Measurements from ENCODE around the gene PAM16. TPM values are rescaled to one million over a fixed set of nuclear protein-coding genes. Genes with fewer than 3 reads are reported as not detected.

Gene PAM16
- total RNA-seq, 2 experiments from 2014 or later = 29.7 to 33.9 TPM

GRCh38 chr16:4361944-4362311 lies 10.8 kb upstream of the PAM16 start:
- no peak overlapping the region for H3K27ac Mint-ChIP-seq
- POLR2A ChIA-PET = interaction anchor here (0.6 to 1.3 kb wide), 2 partner anchors 12 to 52 kb away, joined by 3 read pairs; no protein-coding TSS in a partner anchor
- H3K4me1 Mint-ChIP-seq = no peaks in the 10 kb centered on the region
- peaks cover 49% of the 10 kb centered on the region for H3K36me3 Mint-ChIP-seq (ENCODE audit: low read depth)
- DNase-seq = no peak
- no peaks in the 10 kb centered on the region for H3K9me3 Mint-ChIP-seq
- H3K4me3 Mint-ChIP-seq = no peak overlapping the region
- CTCF ChIA-PET = interaction anchor here (1.3 kb wide), 1 partner anchor 108 kb away, joined by 3 read pairs; no protein-coding TSS in a partner anchor
- H3K27me3 Mint-ChIP-seq = no peaks in the 10 kb centered on the region

- CTCF ChIA-PET = interaction anchor here (1.3 kb wide), 1 partner anchor 107 kb away, joined by 3 read pairs; no protein-coding TSS in a partner anchor
- POLR2A ChIA-PET = interaction anchor here (0.6 to 1.3 kb wide), 2 partner anchors 11 to 53 kb away, joined by 3 read pairs; no protein-coding TSS in a partner anchor
Measured at GRCh38 chr16:4361033-4361943, 10.2 kb upstream of the PAM16 start.

DNA sequence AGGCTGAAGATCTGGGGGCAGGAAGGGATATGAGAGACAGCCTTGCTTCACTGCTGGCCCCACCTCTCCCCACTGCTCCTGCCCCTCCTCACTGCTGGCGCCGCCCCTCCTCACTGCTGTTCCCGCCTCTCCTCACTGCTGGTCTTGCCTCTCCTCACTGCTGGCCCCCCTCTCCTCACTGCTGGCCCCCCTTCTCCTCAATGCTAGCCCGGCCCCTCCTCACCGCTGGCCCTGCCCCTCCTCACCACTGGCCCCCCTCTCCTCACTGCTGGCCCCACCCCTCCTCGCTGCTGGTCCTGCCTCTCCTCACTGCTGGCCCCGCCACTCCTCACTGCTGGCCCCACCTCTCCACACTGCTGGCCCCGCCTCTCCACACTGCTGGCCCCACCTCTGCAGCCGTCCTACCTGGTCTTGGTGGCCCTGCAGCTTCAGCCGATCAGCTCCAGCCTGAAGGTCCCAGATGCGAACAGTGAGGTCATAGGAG lies 9.5 kb upstream of the PAM16 start:
- Mint-ChIP-seq H3K4me3 (no peak overlapping the region), H3K9me3 (no peaks in the 10 kb centered on the region), H3K36me3 (ENCODE audit: low read depth) (peaks cover 45% of the 10 kb centered on the region), H3K27ac (no peak overlapping the region), H3K27me3 (no peaks in the 10 kb centered on the region), H3K4me1 (no peaks in the 10 kb centered on the region)
- ChIA-PET CTCF (interaction anchor here (1.3 kb wide), 1 partner anchor 107 kb away, joined by 3 read pairs; no protein-coding TSS in a partner anchor), POLR2A (no interaction called here)
- DNase-seq = no peak

More at GRCh38 chr16:4361033-4361943, 10.2 kb upstream of the PAM16 start:
- H3K4me3 Mint-ChIP-seq = no peak overlapping the region
- H3K27ac Mint-ChIP-seq = no peak overlapping the region
- no peak for DNase-seq
- no peaks in the 10 kb centered on the region for H3K27me3 Mint-ChIP-seq
- no peaks in the 10 kb centered on the region for H3K4me1 Mint-ChIP-seq
- H3K36me3 Mint-ChIP-seq (ENCODE audit: low read depth) = peaks cover 45% of the 10 kb centered on the region
- H3K9me3 Mint-ChIP-seq = no peaks in the 10 kb centered on the region

DNA sequence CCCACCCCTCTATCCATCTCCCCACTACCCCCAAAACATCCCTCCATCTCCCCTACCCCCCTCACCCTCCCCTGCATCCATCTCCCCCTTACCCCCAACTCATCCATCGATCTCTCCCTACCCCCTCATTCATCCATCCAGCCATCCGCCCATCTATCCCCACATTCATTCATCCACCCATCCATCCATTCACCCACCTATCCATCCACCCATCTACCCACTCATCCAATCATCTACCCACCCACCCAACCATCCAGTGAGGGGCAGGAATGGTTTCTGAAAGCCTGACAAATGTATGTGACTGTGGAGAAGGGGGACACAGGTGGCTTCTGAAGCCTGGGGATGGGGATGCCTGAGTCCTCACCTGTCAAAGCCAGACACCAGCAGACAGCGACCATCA lies 8.8 kb upstream of the PAM16 start:
- ChIA-PET POLR2A (interaction anchor here (1.0 kb wide), 1 partner anchor 9 kb away, joined by 3 read pairs; no protein-coding TSS in a partner anchor), CTCF (interaction anchor here (1.0 to 1.7 kb wide), 3 partner anchors 9 to 189 kb away, joined by 3 to 8 read pairs (median 4); partner anchors contain the start of gene PAM16)
- DNase-seq = no peak
- H3K4me1 Mint-ChIP-seq = no peaks in the 10 kb centered on the region
- no peak overlapping the region for H3K4me3 Mint-ChIP-seq
- no peaks in the 10 kb centered on the region for H3K27me3 Mint-ChIP-seq
- H3K27ac Mint-ChIP-seq = no peak overlapping the region
- no peaks in the 10 kb centered on the region for H3K9me3 Mint-ChIP-seq
- H3K36me3 Mint-ChIP-seq (ENCODE audit: low read depth) = peaks cover 46% of the 10 kb centered on the region

- H3K4me3 Mint-ChIP-seq = no peak overlapping the region
- H3K9me3 Mint-ChIP-seq = no peaks in the 10 kb centered on the region
- no peak overlapping the region for H3K27ac Mint-ChIP-seq
- H3K4me1 Mint-ChIP-seq = no peaks in the 10 kb centered on the region
- CTCF ChIA-PET = interaction anchor here (1.0 to 1.7 kb wide), 3 partner anchors 8 to 190 kb away, joined by 3 to 8 read pairs (median 4); partner anchors contain the start of gene PAM16
- H3K27me3 Mint-ChIP-seq = no peaks in the 10 kb centered on the region
- H3K36me3 Mint-ChIP-seq (ENCODE audit: low read depth) = peaks cover 52% of the 10 kb centered on the region
- peak; percentile 68 for DNase-seq
- POLR2A ChIA-PET = interaction anchor here (1.0 kb wide), 1 partner anchor 9 kb away, joined by 3 read pairs; no protein-coding TSS in a partner anchor
Measured at GRCh38 chr16:4358831-4359561, 7.9 kb upstream of the PAM16 start.

DNA sequence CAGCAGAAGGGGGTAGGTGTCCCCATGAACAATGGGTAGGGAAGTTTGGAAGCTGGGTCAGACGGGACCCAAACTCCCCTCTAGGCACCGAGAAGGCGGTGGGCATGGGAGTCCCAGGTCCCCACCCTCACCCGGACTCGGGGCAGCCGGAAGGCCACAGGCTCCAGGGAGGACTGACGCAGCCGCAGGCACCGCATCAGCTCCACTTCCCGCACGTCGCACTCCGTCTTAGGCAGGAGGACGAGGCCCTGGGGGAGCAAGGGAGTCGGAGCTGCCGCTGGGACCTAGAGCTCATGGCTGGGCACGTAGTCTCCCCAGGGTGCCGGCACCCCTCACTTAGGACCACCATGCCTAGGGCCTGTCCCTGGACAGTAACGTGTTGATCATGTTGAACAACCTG lies 7.1 kb upstream of the PAM16 start:
- Mint-ChIP-seq H3K4me1 (peaks cover 5% of the 10 kb centered on the region), H3K4me3 (no peak overlapping the region), H3K27me3 (no peaks in the 10 kb centered on the region), H3K9me3 (no peaks in the 10 kb centered on the region), H3K27ac (no peak overlapping the region), H3K36me3 (ENCODE audit: low read depth) (peaks cover 53% of the 10 kb centered on the region)
- DNase-seq = no peak
- ChIA-PET CTCF (interaction anchor here (1.4 to 1.7 kb wide), 2 partner anchors 8 to 45 kb away, joined by 4 to 8 read pairs; partner anchors contain the start of gene PAM16), POLR2A (no interaction called here)

DNA sequence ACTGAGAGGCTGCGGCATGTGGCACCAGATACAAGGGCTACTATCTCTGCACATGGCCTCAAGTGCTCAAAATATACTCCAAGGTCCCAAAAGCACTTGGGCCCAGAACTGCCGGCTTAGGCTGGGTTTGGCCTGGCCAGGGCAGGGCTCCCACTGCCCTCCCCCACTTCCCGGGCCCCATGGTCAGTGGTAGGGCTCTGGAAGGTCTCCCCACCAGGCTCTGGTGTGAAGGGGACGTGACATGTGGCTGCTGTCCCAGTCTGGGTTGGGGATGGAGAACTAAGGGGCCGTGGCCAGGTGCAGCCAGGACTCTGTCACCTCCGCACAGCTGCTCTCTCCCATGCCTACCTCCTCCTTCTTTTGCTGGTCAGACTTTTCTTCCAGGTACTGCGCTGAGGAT lies 5.7 kb upstream of the PAM16 start:
- Mint-ChIP-seq H3K27me3 (no peaks in the 10 kb centered on the region), H3K9me3 (no peaks in the 10 kb centered on the region), H3K4me3 (no peak overlapping the region), H3K4me1 (peaks cover 6% of the 10 kb centered on the region), H3K36me3 (ENCODE audit: low read depth) (peaks cover 41% of the 10 kb centered on the region), H3K27ac (no peak overlapping the region)
- POLR2A ChIA-PET = no interaction called here
- CTCF ChIA-PET = no interaction called here
- no peak for DNase-seq

DNA sequence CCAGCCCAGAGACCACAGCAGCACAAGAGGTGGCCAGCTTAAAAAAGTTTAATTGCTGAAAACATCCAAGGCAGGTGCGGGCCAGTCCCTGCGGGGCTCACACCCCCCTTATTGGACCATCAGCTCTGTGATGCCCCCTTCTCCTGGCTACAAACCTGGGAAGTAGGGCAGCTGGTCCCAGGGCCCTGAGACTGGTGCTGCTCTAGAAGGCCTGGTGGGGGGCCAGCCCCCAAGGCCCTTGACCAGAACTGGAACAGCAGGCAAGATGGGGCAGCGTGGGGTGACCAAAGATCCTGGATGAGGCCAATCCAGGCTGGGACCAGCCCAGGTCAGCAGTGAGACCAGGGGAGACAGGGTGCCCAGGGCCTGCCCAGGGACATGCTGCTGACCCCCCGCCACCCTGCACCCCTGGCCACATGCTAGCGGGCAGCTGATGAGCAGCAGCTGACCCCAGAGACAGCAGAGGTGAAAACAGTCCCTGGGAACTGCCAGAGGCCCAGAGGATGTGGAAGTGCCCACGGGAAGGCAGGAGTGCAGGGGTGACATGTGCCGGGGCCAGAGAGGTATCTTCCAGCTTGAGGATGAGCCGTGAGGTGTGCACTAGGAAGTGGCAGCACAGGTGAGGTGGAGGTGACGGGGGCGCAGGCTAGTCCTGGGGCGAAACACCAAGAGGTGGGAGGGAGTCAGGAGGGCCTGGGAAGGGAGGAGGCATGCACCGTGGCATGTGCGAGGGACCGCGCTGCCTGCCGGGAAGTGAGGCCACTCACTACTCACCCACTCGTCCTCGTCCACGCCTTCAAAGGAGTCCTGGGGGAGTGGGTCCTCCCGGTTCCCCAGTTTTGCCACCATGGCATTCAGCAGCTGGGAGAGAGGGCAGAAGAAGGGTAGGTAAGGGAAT lies 3.6 kb upstream of the PAM16 start:
- POLR2A ChIA-PET = interaction anchor here (1.3 kb wide), 1 partner anchor 10 kb away, joined by 4 read pairs; no protein-coding TSS in a partner anchor
- Mint-ChIP-seq H3K36me3 (ENCODE audit: low read depth) (peaks cover 31% of the 10 kb centered on the region), H3K27ac (no peak overlapping the region)

DNA sequence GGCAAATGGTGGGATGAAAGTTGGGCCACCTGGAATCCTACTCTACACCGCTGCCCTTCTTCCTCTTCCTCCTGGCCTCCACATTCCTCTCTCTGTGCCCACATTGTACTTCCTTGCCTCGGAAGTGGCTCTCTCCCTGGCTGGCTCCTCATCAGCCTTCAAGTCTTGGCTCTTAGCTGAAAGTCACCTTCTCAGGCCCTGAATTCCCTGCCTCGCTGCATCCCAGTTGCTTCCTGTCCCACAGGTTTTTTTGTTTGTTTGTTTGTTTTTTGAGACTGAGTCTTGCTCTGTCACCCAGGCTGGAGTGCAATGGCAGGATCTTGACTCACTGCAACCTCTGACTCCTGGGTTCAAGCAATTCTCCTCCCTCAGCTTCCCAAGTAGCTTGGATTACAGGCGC lies 2.6 kb upstream of the PAM16 start:
- no peaks in the 10 kb centered on the region for H3K9me3 Mint-ChIP-seq
- POLR2A ChIA-PET = interaction anchor here (1.3 kb wide), 1 partner anchor 11 kb away, joined by 4 read pairs; no protein-coding TSS in a partner anchor
- CTCF ChIA-PET = no interaction called here
- peaks cover 27% of the 10 kb centered on the region for H3K36me3 Mint-ChIP-seq (ENCODE audit: low read depth)
- H3K4me1 Mint-ChIP-seq = peaks cover 24% of the 10 kb centered on the region
- peak overlapping the region; percentile 59 for H3K27ac Mint-ChIP-seq
- DNase-seq = no peak
- no peak overlapping the region for H3K4me3 Mint-ChIP-seq
- no peaks in the 10 kb centered on the region for H3K27me3 Mint-ChIP-seq

More for the DNA sequence above, 3.6 kb upstream of the PAM16 start:
- no peak overlapping the region for H3K4me3 Mint-ChIP-seq
- peaks cover 20% of the 10 kb centered on the region for H3K4me1 Mint-ChIP-seq
- no peaks in the 10 kb centered on the region for H3K27me3 Mint-ChIP-seq
- CTCF ChIA-PET = no interaction called here
- DNase-seq = no peak
- H3K9me3 Mint-ChIP-seq = no peaks in the 10 kb centered on the region

DNA sequence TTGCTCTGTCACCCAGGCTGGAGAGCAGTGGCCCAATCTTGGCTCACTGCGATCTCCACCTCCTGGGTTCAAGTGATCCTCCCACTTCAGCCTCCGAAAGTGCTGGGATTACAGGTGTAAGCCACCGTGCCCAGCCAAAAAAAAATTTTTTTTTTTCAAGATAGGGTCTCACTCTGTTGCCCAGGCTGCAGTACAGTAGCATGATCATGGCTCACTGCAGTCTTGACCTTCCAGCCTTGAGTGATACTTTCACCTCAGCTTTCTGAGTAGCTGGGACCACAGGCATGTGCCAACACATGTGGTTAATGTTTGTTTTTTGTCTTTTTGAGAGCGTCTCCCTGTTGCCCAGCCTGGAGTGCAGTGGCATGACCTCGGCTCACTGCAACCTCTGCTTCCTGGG lies 1.7 kb upstream of the PAM16 start:
- no peak overlapping the region for H3K4me3 Mint-ChIP-seq
- H3K9me3 Mint-ChIP-seq = no peaks in the 10 kb centered on the region
- ChIA-PET POLR2A (no interaction called here), CTCF (no interaction called here)
- H3K27ac Mint-ChIP-seq = no peak overlapping the region
- no peaks in the 10 kb centered on the region for H3K27me3 Mint-ChIP-seq
- peaks cover 28% of the 10 kb centered on the region for H3K4me1 Mint-ChIP-seq
- H3K36me3 Mint-ChIP-seq (ENCODE audit: low read depth) = peaks cover 21% of the 10 kb centered on the region
- no peak for DNase-seq

DNA sequence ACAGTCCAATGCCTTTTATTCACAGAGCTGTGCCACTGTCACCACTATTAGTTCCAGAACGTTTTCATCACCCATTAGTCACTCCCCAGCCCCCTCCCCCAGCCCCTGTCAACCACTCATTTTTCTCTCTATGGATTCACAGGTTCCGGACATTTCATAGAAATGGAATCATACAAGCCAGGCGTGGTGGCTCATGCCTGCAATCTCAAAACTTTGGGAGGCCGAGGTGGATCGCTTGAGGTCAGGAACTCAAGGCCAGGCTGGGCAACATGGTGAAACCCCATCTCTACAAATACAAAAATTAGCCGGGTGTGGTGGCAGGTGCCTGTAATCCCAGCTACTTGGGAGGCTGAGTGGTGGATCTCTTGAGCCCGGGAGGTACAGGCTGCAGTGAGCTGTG lies 759 bp upstream of the PAM16 start:
- Mint-ChIP-seq H3K27ac (peak overlapping the region; percentile 85), H3K27me3 (no peaks in the 10 kb centered on the region), H3K36me3 (ENCODE audit: low read depth) (peaks cover 18% of the 10 kb centered on the region), H3K9me3 (no peaks in the 10 kb centered on the region), H3K4me1 (peaks cover 28% of the 10 kb centered on the region), H3K4me3 (peak overlapping the region; percentile 47)
- ChIA-PET CTCF (interaction anchor here (0.6 to 3.0 kb wide), 3 partner anchors 42 to 98 kb away, joined by 3 to 15 read pairs (median 15); no protein-coding TSS in a partner anchor), POLR2A (interaction anchor here (0.7 to 2.7 kb wide), 8 partner anchors 12 to 265 kb away, joined by 3 to 17 read pairs (median 4); partner anchors contain the start of gene DNAJA3)
- no peak for DNase-seq

GRCh38 chr16:4350365-4350786 lies 745 bp downstream of the PAM16 start:
- Mint-ChIP-seq H3K36me3 (ENCODE audit: low read depth) (peaks cover 18% of the 10 kb centered on the region), H3K4me1 (peaks cover 28% of the 10 kb centered on the region), H3K9me3 (no peaks in the 10 kb centered on the region), H3K4me3 (peak overlapping the region; percentile 93), H3K27me3 (no peaks in the 10 kb centered on the region), H3K27ac (peak overlapping the region; percentile 82)
- no peak for DNase-seq
- ChIA-PET CTCF (interaction anchor here (1.0 to 3.0 kb wide), 11 partner anchors 9 to 126 kb away, joined by 3 to 15 read pairs (median 3); partner anchors contain the start of gene HMOX2), POLR2A (interaction anchor here (0.6 to 2.7 kb wide), 14 partner anchors 9 to 527 kb away, joined by 3 to 17 read pairs (median 4); partner anchors contain the start of genes DNAJA3 and HMOX2)
